SU-DHL-6 (cell line): Measurements from ENCODE around the gene TMEM184A.

Experiments used
- H2AFZ ChIP-seq: fragments of 200-600 bp; sonication (generic); 2 replicates; pipeline ENCODE4 v1.6.1; 2014; ENCODE audit warnings: low read depth, mild to moderate bottlenecking, moderate library complexity, mixed read lengths, antibody characterized with exemption, low read length; ENCODE audit not compliant: severe bottlenecking
- H3F3A ChIP-seq: fragments of 200-600 bp; shearing (Covaris generic); 2 replicates; pipeline ENCODE4 v1.6.0; 2016; ENCODE audit warnings: antibody characterized with exemption, mild to moderate bottlenecking; ENCODE audit not compliant: insufficient read depth
- H3K27ac ChIP-seq: fragments of 200-600 bp; sonication (generic); 2 replicates; pipeline ENCODE4 v1.5.1; 2016; ENCODE audit warnings: low read depth, mild to moderate bottlenecking, low read length, moderate library complexity, mixed read lengths
- H3K27me3 ChIP-seq: fragments of 200-600 bp; sonication (generic), shearing (Covaris generic); 2 replicates; pipeline ENCODE4 v1.6.0; 2014; ENCODE audit warnings: mild to moderate bottlenecking, low read length
- H3K36me3 ChIP-seq: fragments of 200-600 bp; sonication (generic); 2 replicates; pipeline ENCODE4 v1.6.1; 2014; ENCODE audit warnings: mild to moderate bottlenecking, low read length, mixed read lengths
- H3K4me2 ChIP-seq: fragments of 300-600, 200-600 bp; shearing (Covaris generic), sonication (generic); 2 replicates; pipeline ENCODE4 v1.6.0; 2014; ENCODE audit warnings: low read length, low read depth, mild to moderate bottlenecking; ENCODE audit not compliant: poor library complexity, severe bottlenecking
- H3K4me3 ChIP-seq: fragments of 200-600 bp; sonication (generic); 2 replicates; pipeline ENCODE4 v1.5.1; 2014; ENCODE audit warnings: antibody characterized with exemption, low read length, mild to moderate bottlenecking, mixed read lengths; ENCODE audit not compliant: insufficient read depth, poor library complexity, severe bottlenecking
- H3K79me2 ChIP-seq: fragments of 200-600 bp; sonication (generic); 2 replicates; pipeline ENCODE4 v1.6.1; 2014; ENCODE audit warnings: mild to moderate bottlenecking, low read length, moderate library complexity; ENCODE audit not compliant: insufficient read depth
- H3K9ac ChIP-seq: fragments of 200-600 bp; sonication (generic); 2 replicates; pipeline ENCODE4 v1.7.0; 2014; ENCODE audit warnings: mild to moderate bottlenecking, low read length
- H3K9me2 ChIP-seq: fragments of 200-600 bp; sonication (generic); replicated peaks from 2 replicates; pipeline ENCODE4 v1.6.1; 2014; ENCODE audit warnings: low read length; ENCODE audit not compliant: insufficient read depth
- H3K9me3 ChIP-seq: fragments of 200-600 bp; sonication (generic); 2 replicates; pipeline ENCODE4 v1.6.1; 2014; ENCODE audit warnings: low read length, mixed read lengths; ENCODE audit not compliant: insufficient read depth
- H4K20me1 ChIP-seq: fragments of 200-600 bp; sonication (generic); 2 replicates; pipeline ENCODE4 v1.6.1; 2014; ENCODE audit warnings: low read depth, mild to moderate bottlenecking, antibody characterized with exemption, low read length, moderate library complexity, mixed read lengths
- CTCF ChIP-seq: fragments of 200-600 bp; sonication (generic); IDR thresholded peaks from one replicate; pipeline ENCODE4 v1.5.1; 2017; ENCODE audit warnings: antibody characterized with exemption, mild to moderate bottlenecking, low read length, moderate library complexity; ENCODE audit not compliant: insufficient read depth, poor library complexity, severe bottlenecking
- EZH2phosphoT487 ChIP-seq: fragments of 200-600 bp; sonication (generic), shearing (Covaris generic); conservative IDR thresholded peaks from 2 replicates; pipeline ENCODE4 v1.6.1; 2018; ENCODE audit warnings: mild to moderate bottlenecking, antibody characterized with exemption, low read length, moderate library complexity, mixed read lengths

Gene TMEM184A

GRCh38 chr7:1539882-1540775 is 15.9 kb downstream of the TMEM184A start:
- H3K9me2 ChIP-seq: no peaks in the 10 kb centered on the region
- H3F3A ChIP-seq: no peaks in the 10 kb centered on the region
- H4K20me1 ChIP-seq: peaks cover 9% of the 10 kb centered on the region; the same call in 1 of the 2 replicates
- H3K27me3 ChIP-seq: no peaks in the 10 kb centered on the region
- H2AFZ ChIP-seq: no peak overlapping the region
- no peak overlapping the region for H3K4me2 ChIP-seq
- H3K4me3 ChIP-seq: no peak overlapping the region
- no peaks in the 10 kb centered on the region for H3K36me3 ChIP-seq
- TF ChIP-seq CTCF (no peak), EZH2phosphoT487 (no peak)
- no peak overlapping the region for H3K9ac ChIP-seq
- H3K27ac ChIP-seq: no peak overlapping the region
- H3K79me2 ChIP-seq: peaks cover 30% of the 10 kb centered on the region
- no peaks in the 10 kb centered on the region for H3K9me3 ChIP-seq

GRCh38 chr7:1539181-1539881 is 16.7 kb downstream of the TMEM184A start:
- Histone ChIP-seq H3K79me2 (peaks cover 38% of the 10 kb centered on the region), H3K36me3 (no peaks in the 10 kb centered on the region), H3K9me3 (no peaks in the 10 kb centered on the region), H3K27ac (no peak overlapping the region), H3K9me2 (no peaks in the 10 kb centered on the region), H3K4me2 (no peak overlapping the region), H4K20me1 (peaks cover 9% of the 10 kb centered on the region; the same call in 1 of the 2 replicates), H3K4me3 (no peak overlapping the region), H2AFZ (no peak overlapping the region), H3K9ac (no peak overlapping the region), H3K27me3 (no peaks in the 10 kb centered on the region), H3F3A (no peaks in the 10 kb centered on the region)
- no peak for TF ChIP-seq EZH2phosphoT487

GRCh38 chr7:1538544-1539180 is 17.3 kb downstream of the TMEM184A start:
- no peak for TF ChIP-seq CTCF
- Histone ChIP-seq H3K79me2 (peaks cover 45% of the 10 kb centered on the region), H3K27ac (no peak overlapping the region), H3K4me3 (no peak overlapping the region), H3F3A (no peaks in the 10 kb centered on the region), H3K9ac (no peak overlapping the region), H4K20me1 (peaks cover 9% of the 10 kb centered on the region; the same call in 1 of the 2 replicates), H3K4me2 (no peak overlapping the region), H3K9me3 (no peaks in the 10 kb centered on the region), H3K36me3 (no peaks in the 10 kb centered on the region), H2AFZ (no peak overlapping the region), H3K27me3 (no peaks in the 10 kb centered on the region), H3K9me2 (no peaks in the 10 kb centered on the region)
